Measurements from ENCODE around the gene UGT1A10.

GRCh38 chr2:233605680-233606079, 30.6 kb upstream of the UGT1A10 start:
- TF ChIP-seq, protein P1, sequence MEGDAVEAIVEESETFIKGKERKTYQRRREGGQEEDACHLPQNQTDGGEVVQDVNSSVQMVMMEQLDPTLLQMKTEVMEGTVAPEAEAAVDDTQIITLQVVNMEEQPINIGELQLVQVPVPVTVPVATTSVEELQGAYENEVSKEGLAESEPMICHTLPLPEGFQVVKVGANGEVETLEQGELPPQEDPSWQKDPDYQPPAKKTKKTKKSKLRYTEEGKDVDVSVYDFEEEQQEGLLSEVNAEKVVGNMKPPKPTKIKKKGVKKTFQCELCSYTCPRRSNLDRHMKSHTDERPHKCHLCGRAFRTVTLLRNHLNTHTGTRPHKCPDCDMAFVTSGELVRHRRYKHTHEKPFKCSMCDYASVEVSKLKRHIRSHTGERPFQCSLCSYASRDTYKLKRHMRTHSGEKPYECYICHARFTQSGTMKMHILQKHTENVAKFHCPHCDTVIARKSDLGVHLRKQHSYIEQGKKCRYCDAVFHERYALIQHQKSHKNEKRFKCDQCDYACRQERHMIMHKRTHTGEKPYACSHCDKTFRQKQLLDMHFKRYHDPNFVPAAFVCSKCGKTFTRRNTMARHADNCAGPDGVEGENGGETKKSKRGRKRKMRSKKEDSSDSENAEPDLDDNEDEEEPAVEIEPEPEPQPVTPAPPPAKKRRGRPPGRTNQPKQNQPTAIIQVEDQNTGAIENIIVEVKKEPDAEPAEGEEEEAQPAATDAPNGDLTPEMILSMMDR (conservative IDR thresholded peaks at IDR 0.05; ENCODE audit: low read depth, low read length), result no peak
- TF ChIP-seq EZH2 (IDR thresholded peaks at IDR 0.05; ENCODE audit: borderline replicate concordance, low read depth, low read length, poor library complexity, severe bottlenecking), result no peak
